Keratinocyte (primary cell): ENCODE results near the gene FBXO40. TPM values are rescaled to one million over a fixed set of nuclear protein-coding genes. Genes with fewer than 3 reads are reported as not detected.

ENCODE experiments used
- DNase-seq: peaks from one replicate; pipeline ENCODE4 v3.0.0-alpha.2; 2011; ENCODE audit warnings: low read depth, missing footprints, low spot score
- FAIRE-seq: peaks from 2 replicates; lab custom pipeline; 2011; peaks lifted over from hg19 to GRCh38; lab: Jason Lieb, UNC
- H2AFZ ChIP-seq: 2 replicates; pipeline ENCODE4 v1.6.0; 2012; ENCODE audit warnings: low read length, control low read depth, inconsistent platforms; ENCODE audit not compliant: control insufficient read depth
- H3K27ac ChIP-seq: 2 replicates; pipeline ENCODE4 v1.5.1; 2011; ENCODE audit warnings: low read length; ENCODE audit not compliant: control insufficient read depth, insufficient read depth
- H3K27me3 ChIP-seq: 3 replicates; pipeline ENCODE4 v1.6.0; 2011; ENCODE audit warnings: low read length; ENCODE audit not compliant: control insufficient read depth, insufficient read depth; ENCODE audit errors: extremely low read depth
- H3K36me3 ChIP-seq, 2 experiments: 2 replicates in 1 of 2; 3 replicates in 1 of 2; pipeline ENCODE4 v1.5.1; 2011; ENCODE audit warnings: low read length in 2 of 2, mild to moderate bottlenecking in 1 of 2; ENCODE audit not compliant: control insufficient read depth in 2 of 2, insufficient read depth in 2 of 2; ENCODE audit errors: extremely low read depth in 1 of 2
- H3K4me1 ChIP-seq: 3 replicates; pipeline ENCODE4 v1.5.1; 2011; ENCODE audit warnings: low read length; ENCODE audit not compliant: control insufficient read depth, insufficient read depth; ENCODE audit errors: extremely low read depth
- H3K4me2 ChIP-seq: 3 replicates; pipeline ENCODE4 v1.6.0; 2011; ENCODE audit warnings: low read depth, low read length; ENCODE audit not compliant: control insufficient read depth, insufficient read depth; ENCODE audit errors: extremely low read depth
- H3K4me3 ChIP-seq, 3 experiments: fragments of 200-600 bp in 1 of 3; sonication (generic) in 1 of 3; 2 replicates in 2 of 3; 3 replicates in 1 of 3; pipeline ENCODE4 v1.5.1; 2011 to 2016; ENCODE audit warnings: low read length in 3 of 3, mild to moderate bottlenecking in 3 of 3, control low read depth in 2 of 3, inconsistent platforms in 1 of 3, low read depth in 1 of 3, mixed read lengths in 1 of 3, mixed run types in 1 of 3, moderate library complexity in 1 of 3; ENCODE audit not compliant: control insufficient read depth in 2 of 3, insufficient read depth in 2 of 3; ENCODE audit errors: extremely low read depth in 1 of 3
- H3K79me2 ChIP-seq: 2 replicates; pipeline ENCODE4 v1.6.0; 2012; ENCODE audit warnings: low read length; ENCODE audit not compliant: control insufficient read depth, insufficient read depth
- H3K9ac ChIP-seq: 3 replicates; pipeline ENCODE4 v1.6.0; 2011; ENCODE audit warnings: low read length; ENCODE audit not compliant: control insufficient read depth, insufficient read depth; ENCODE audit errors: extremely low read depth
- H3K9me1 ChIP-seq: 3 replicates; pipeline ENCODE4 v1.6.0; 2011; ENCODE audit warnings: low read length; ENCODE audit not compliant: control insufficient read depth, insufficient read depth; ENCODE audit errors: extremely low read depth
- H3K9me3 ChIP-seq: 2 replicates; pipeline ENCODE4 v1.5.1; 2012; ENCODE audit warnings: low read depth, low read length; ENCODE audit not compliant: control insufficient read depth
- H4K20me1 ChIP-seq: 3 replicates; pipeline ENCODE4 v1.6.0; 2011; ENCODE audit warnings: low read length; ENCODE audit not compliant: control insufficient read depth, insufficient read depth; ENCODE audit errors: extremely low read depth
- EZH2 ChIP-seq: IDR thresholded peaks from one replicate; pipeline ENCODE4 v1.6.1; 2012; ENCODE audit warnings: inconsistent platforms, mild to moderate bottlenecking, low read length, moderate library complexity
- dilution Hi-C: fragments of 300-500 bp; cut with MboI; formaldehyde crosslinking; loops from one replicate; pipeline ENCODE4 v1.7.0; 2020; ENCODE audit warnings: low sequenced_read_pairs; ENCODE audit not compliant: extremely low pct_ligation_motif_present
- polyA plus RNA-seq, 5 experiments: library from polyadenylated mRNA; depleted of rRNA in 3 of 5; stranded (reverse) in 3 of 5; stranded (forward) in 1 of 5; unstranded in 1 of 5; fragments of >200 nt; gene quantifications; 1 replicate in 1 of 5; 2 replicates in 3 of 5; 3 replicates in 1 of 5; pipeline versions ENCODE4 v1.2.1 to v1.2.3, GENCODE V29; 2011 to 2012; ENCODE audit warnings: missing spikeins in 2 of 5, low read depth in 1 of 5, low replicate concordance in 1 of 5
- TF ChIP-seq, protein P1 (sequence below), 3 experiments: IDR thresholded peaks in 1 of 3; conservative IDR thresholded peaks in 1 of 3; optimal IDR thresholded peaks in 1 of 3; 2 replicates in 2 of 3; 3 replicates in 1 of 3; pipeline versions ENCODE3 to v1.5.1; 2011; ENCODE audit warnings: low read length in 3 of 3, mild to moderate bottlenecking in 3 of 3, moderate library complexity in 2 of 3, control low read depth in 1 of 3, inconsistent platforms in 1 of 3; ENCODE audit not compliant: insufficient read depth in 2 of 3; ENCODE audit errors: extremely low read depth in 1 of 3

The FBXO40 gene
- polyA plus RNA-seq, 1 donor (not counting 4 experiments of a cell fraction or from before 2014, with no cell fraction given), result not detected

- no peaks in the 10 kb centered on the region for H3K4me1 ChIP-seq
- H3K9ac ChIP-seq, result no peak overlapping the region
- H3K27me3 ChIP-seq, result no peaks in the 10 kb centered on the region
- no peaks in the 10 kb centered on the region for H3K79me2 ChIP-seq
- no peaks in the 10 kb centered on the region for H4K20me1 ChIP-seq
- H2AFZ ChIP-seq, result no peak overlapping the region
- no peaks in the 10 kb centered on the region for H3K9me3 ChIP-seq
- no peak overlapping the region for H3K4me2 ChIP-seq
- TF ChIP-seq EZH2, result no peak
- TF ChIP-seq, protein P1, sequence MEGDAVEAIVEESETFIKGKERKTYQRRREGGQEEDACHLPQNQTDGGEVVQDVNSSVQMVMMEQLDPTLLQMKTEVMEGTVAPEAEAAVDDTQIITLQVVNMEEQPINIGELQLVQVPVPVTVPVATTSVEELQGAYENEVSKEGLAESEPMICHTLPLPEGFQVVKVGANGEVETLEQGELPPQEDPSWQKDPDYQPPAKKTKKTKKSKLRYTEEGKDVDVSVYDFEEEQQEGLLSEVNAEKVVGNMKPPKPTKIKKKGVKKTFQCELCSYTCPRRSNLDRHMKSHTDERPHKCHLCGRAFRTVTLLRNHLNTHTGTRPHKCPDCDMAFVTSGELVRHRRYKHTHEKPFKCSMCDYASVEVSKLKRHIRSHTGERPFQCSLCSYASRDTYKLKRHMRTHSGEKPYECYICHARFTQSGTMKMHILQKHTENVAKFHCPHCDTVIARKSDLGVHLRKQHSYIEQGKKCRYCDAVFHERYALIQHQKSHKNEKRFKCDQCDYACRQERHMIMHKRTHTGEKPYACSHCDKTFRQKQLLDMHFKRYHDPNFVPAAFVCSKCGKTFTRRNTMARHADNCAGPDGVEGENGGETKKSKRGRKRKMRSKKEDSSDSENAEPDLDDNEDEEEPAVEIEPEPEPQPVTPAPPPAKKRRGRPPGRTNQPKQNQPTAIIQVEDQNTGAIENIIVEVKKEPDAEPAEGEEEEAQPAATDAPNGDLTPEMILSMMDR (optimal IDR thresholded peaks at IDR 0.05 in 1 of 3, IDR thresholded peaks at IDR 0.05 in 1 of 3, conservative IDR thresholded peaks at IDR 0.05 in 1 of 3; ENCODE audit: extremely low read depth in 1 of 3, insufficient read depth in 2 of 3, low read length in 3 of 3), result no peak
- dilution Hi-C loops, result no loop called here
- FAIRE-seq (no peak), DNase-seq (peak; percentile 7)
- H3K27ac ChIP-seq, result no peak overlapping the region
- no peak overlapping the region for H3K4me3 ChIP-seq
- H3K36me3 ChIP-seq, result no peaks in the 10 kb centered on the region
- H3K9me1 ChIP-seq, result no peaks in the 10 kb centered on the region
These were observed 18.7 kb upstream of the FBXO40 start for GRCh38 chr3:121574449-121574848.

DNA sequence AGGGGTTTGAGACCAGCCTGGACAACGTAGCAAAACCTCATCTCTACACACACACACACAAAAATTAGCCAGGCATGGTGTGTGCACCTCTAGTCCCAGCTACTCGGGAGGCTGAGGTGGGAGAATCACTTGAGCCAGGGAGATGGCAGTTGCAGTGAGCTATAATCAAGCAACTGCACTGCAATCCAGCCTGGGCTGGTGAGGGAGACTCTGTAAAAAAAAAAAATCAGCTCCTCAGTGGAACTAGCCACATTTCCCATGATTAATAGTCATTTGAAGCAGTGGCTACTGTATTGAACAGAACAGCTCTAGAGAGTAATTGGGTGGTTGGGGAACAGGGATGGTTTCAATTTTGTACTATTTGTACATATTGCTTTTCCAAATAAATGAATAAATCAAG is 11.5 kb upstream of the FBXO40 start:
- FAIRE-seq (no peak), DNase-seq (no peak)
- no peak overlapping the region for H3K27ac ChIP-seq
- H3K9me1 ChIP-seq, result no peaks in the 10 kb centered on the region
- H3K36me3 ChIP-seq, result no peaks in the 10 kb centered on the region
- no peaks in the 10 kb centered on the region for H3K4me1 ChIP-seq
- TF ChIP-seq EZH2, result no peak
- TF ChIP-seq, protein P1 (optimal IDR thresholded peaks at IDR 0.05 in 1 of 3, IDR thresholded peaks at IDR 0.05 in 1 of 3, conservative IDR thresholded peaks at IDR 0.05 in 1 of 3; ENCODE audit: extremely low read depth in 1 of 3, insufficient read depth in 2 of 3, low read length in 3 of 3), result no peak
- H3K79me2 ChIP-seq, result no peaks in the 10 kb centered on the region
- dilution Hi-C loops, result no loop called here
- H3K9me3 ChIP-seq, result no peaks in the 10 kb centered on the region
- no peak overlapping the region for H3K4me3 ChIP-seq
- H3K9ac ChIP-seq, result no peak overlapping the region
- no peak overlapping the region for H3K4me2 ChIP-seq
- no peak overlapping the region for H2AFZ ChIP-seq
- no peaks in the 10 kb centered on the region for H4K20me1 ChIP-seq
- peaks cover 5% of the 10 kb centered on the region for H3K27me3 ChIP-seq
